HG02642 (cell line): Measurements from ENCODE around the gene PEPD.
"Not testable (repeated sequence)": the region's sequence is repeated elsewhere in the genome, so short reads cannot be mapped to it uniquely, and the experiment has no call there.

Source experiments
- ATAC-seq: cut with Tn5 transposase; IDR thresholded peaks from one replicate; pipeline ENCODE4 v1.9.1; 2021; ENCODE audit warnings: mild to moderate bottlenecking; ENCODE audit not compliant: unreplicated experiment, poor library complexity

PEPD gene

GRCh38 chr19:33499671-33500506, 21.7 kb downstream of the PEPD start:
- ATAC-seq: no peak

GRCh38 chr19:33499248-33499647, 22.3 kb downstream of the PEPD start:
- ATAC-seq: no peak

GRCh38 chr19:33498391-33499000, 23.1 kb downstream of the PEPD start:
- no peak for ATAC-seq

GRCh38 chr19:33497778-33498175, 23.8 kb downstream of the PEPD start:
- no peak for ATAC-seq

- ATAC-seq: no peak
These were observed 24.3 kb downstream of the PEPD start for GRCh38 chr19:33497131-33497777.

- ATAC-seq: no peak
These were observed 25.3 kb downstream of the PEPD start for GRCh38 chr19:33496038-33496895.

- no peak for ATAC-seq
These were observed 28.0 kb downstream of the PEPD start for GRCh38 chr19:33493401-33494275.

- ATAC-seq: no peak
These were observed 28.6 kb downstream of the PEPD start for GRCh38 chr19:33492951-33493350.

- ATAC-seq: no peak
These were observed 29.5 kb downstream of the PEPD start for GRCh38 chr19:33492090-33492489.

- not testable (repeated sequence) for ATAC-seq
These were observed 31.0 kb downstream of the PEPD start for GRCh38 chr19:33490596-33490995.

- ATAC-seq: no peak
These were observed 31.5 kb downstream of the PEPD start for GRCh38 chr19:33490041-33490451.

- ATAC-seq: no peak
These were observed 32.8 kb downstream of the PEPD start for GRCh38 chr19:33488826-33489225.

GRCh38 chr19:33487901-33488800, 33.4 kb downstream of the PEPD start:
- no peak for ATAC-seq

GRCh38 chr19:33486936-33487811, 34.4 kb downstream of the PEPD start:
- ATAC-seq: no peak

- ATAC-seq: no peak
These were observed 35.2 kb downstream of the PEPD start for GRCh38 chr19:33486407-33486806.

GRCh38 chr19:33484226-33484774, 37.3 kb downstream of the PEPD start:
- ATAC-seq: no peak

- no peak for ATAC-seq
These were observed 39.1 kb downstream of the PEPD start for GRCh38 chr19:33482476-33482875.
